HG03439 (cell line): Measurements from ENCODE around the gene ALCAM.

ENCODE experiments used
- ATAC-seq: cut with Tn5 transposase; IDR thresholded peaks from one replicate; pipeline ENCODE4 v1.9.1; 2021; ENCODE audit warnings: mild to moderate bottlenecking, moderate library complexity; ENCODE audit not compliant: unreplicated experiment

The ALCAM gene

DNA sequence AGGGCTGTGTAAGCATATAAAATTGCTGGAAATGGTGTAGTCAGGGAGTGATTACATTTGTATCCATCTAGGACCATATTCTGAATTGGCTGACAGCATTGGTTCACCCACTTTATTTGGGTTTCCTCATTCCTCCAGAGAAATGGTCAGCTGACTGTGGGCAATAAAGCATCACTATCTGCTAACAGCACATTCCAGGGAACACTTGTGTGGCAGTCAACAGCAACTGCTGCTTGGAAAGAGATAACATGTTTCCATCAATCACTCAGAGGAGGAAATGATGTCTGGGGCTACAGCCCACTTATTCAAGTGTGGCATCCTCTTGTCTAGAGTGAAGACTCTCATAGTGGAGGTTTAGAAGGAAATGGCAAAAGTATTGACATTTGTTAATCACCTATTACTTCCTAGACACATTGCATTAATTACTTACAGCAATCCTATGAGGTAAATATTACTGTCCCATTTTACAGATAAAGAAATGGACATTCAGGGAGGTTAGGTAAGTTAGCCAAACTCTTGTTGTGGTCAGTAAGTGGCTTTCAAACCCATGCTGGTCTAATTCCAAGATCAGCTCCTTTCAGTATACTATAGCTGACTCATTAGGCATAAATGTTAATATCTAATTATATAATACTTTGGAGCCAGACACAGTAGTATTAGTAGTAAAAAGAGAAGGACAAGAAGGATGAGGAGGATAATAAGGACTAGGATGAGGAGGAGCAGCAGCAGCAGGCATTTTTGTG, 247.8 kb downstream of the ALCAM start:
- ATAC-seq = no peak

GRCh38 chr3:105615814-105616213, 249.1 kb downstream of the ALCAM start:
- ATAC-seq = no peak

DNA sequence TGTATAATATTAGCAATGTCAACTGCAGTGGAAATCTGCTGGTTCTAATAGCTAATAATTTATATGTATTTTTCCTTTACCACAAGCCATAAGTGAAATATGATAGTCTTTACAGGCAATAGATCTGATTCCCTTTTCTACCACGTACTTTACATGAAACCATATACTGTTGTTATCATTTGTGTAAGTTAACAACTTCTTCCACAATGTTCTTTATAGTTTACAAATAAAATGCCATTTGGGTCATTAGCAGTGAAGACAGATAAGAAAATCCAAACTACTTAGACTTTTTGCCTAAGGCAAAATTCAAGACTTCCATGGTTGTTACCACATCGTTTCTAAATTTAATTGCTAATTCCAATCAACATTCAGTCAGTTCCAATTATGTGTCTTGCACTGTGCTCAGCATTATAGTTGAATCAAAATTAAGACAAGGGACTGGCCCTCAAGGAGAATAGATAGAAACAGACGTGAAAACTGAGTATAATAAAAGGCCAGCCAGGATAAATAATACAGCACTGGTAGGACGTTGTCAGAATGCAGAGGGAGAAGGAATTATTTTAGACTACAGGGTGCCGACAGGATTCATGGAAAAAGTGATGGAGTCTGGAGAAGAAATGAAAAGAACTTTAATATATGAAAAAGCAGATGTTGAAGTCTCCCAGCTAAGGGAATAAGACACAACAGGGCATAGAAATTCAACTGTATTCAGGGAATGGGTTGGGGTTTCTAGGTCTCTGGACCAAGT, 249.8 kb downstream of the ALCAM start:
- no peak for ATAC-seq

GRCh38 chr3:105618556-105618955, 251.8 kb downstream of the ALCAM start:
- no peak for ATAC-seq

GRCh38 chr3:105619651-105620050, 252.9 kb downstream of the ALCAM start:
- ATAC-seq = no peak

DNA sequence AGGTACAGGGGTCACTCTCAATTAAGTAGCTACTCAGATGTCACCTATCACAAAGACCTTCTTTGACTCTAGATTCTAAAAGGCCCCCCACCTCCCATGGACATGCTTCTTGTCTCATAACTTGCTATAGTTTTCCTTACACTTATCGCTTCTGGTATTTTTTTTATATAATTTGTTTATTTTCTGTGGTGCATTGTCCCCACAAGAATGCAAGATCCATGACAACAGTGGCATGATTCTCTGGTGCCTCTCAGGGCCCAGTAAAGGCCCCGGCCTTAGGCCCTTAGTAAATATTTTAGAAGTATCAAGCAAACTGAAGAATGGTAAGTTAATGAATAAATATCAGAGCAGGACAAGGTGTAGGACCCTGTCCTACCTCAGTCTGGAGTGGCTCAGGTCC, 253.5 kb downstream of the ALCAM start:
- no peak for ATAC-seq

GRCh38 chr3:105622169-105622568, 255.5 kb downstream of the ALCAM start:
- no peak for ATAC-seq
